T1000 (cell line): ENCODE data around the gene POU6F2.

Experiments used
- DNase-seq: peaks from one replicate; lab custom pipeline; 2025; ENCODE audit warnings: mixed read lengths; lab: John Stamatoyannopoulos, UW

Gene POU6F2

DNA sequence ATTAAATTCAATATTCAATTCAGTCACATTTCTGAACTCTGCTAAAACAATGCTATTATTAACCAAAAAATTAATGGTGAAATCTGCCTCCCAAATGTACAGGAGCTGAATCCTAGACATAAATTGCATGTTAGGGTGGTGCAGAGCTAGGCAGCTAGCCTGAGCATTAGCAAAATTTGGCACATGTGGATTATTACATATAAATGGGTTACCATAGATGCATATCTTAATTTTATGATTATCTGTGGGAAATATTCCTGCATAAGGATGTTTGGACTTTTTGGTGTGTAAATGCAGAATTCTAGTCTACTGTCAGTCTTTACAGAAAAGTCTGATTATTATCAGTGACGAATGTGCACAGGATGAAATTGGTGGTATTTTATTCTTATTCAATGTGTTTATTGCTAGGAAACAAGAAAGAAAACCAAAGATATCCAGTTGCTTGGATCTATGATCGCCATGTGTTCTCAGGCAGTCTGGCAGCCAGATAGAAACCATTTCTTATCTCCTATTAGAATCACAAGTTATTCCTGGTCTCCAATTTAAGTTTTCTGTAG is 150.7 kb downstream of the POU6F2 start:
- DNase-seq: no peak

DNA sequence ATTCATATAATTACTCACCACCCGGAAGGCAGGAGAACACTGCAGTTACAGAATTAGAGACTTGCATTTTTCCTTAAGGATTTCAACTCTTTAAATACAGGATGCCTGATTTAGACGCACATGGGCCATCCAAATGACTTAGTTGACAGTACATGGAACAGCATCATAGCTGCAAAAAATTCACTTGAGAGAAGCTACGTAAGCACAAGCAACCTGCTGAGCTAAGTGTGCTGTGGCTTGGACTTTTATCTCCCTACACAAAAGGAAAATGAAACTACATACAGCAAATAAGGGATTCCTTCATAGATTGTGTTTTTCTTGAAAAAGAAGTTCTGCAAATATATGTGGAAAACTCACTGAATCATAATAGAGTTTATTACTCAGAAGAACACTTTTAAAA is 152.6 kb downstream of the POU6F2 start:
- DNase-seq: no peak

DNA sequence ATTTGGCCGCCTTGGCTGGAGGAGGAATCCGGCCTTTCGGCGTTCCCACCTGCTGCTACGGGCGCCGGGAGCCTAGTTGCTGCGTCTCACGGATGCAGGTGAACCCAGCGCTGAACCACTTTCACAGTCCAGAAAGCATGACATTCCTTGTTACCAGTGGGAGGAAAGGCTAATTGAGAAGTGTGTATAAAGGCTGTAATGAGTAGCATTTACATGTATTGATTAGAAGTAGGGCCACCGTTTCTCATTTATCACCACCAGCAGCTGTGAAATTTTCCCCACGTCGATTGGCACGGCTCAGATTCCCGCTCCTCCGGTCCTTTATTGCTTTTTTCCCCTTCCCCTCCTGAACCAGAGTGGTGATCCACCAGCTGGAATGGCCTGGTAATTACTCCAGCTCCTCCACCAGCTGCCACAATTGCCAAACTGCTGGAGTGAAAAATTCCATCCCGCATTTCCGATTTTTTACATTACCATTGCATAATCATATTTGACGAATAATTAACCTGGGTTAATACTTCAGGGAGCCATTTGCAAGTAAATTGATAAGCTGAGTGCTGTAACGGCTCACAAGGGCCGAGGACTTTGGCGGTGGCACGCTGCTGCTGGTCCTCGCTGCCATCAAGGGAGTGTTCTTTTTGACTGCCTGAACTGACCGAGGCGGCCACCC is 153.3 kb downstream of the POU6F2 start:
- no peak for DNase-seq

DNA sequence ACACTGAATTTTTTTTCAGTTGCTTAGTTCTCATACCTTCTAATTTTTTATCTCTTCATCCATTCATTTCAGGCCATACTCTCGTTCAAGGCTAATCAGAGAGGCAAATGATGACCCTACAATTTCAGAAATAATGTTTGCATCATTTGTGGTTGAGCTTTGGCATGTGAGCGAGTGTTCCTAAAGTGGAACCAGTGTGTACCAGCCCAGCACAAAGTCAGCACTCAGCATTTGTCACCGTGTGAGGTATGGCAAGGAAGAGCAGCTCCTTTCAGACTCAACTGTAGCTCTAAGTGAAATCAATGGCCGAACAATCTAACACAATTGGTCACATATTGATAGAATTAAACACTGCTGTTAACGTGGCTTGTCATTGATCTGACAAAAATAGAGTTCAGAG is 154.6 kb downstream of the POU6F2 start:
- DNase-seq: no peak

DNA sequence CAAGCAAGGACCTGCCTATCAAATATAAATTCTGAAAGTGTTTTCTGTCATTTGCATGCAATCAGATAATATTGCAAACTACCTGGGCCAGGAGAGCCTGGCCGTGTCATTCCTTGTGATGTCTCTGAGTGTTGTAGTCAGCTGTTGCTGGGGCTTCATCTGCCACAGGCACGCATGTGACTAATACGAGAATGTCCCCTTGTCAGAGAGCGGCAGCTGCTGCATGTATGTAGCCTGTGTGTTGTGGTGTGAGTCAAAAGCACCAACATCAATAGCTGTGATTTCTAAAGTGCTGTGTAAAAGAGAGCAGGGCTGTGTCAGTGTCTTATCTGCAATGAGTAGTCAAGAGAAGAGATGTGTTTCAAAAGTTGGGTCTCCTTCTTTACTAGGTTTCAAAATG is 155.4 kb downstream of the POU6F2 start:
- no peak for DNase-seq

DNA sequence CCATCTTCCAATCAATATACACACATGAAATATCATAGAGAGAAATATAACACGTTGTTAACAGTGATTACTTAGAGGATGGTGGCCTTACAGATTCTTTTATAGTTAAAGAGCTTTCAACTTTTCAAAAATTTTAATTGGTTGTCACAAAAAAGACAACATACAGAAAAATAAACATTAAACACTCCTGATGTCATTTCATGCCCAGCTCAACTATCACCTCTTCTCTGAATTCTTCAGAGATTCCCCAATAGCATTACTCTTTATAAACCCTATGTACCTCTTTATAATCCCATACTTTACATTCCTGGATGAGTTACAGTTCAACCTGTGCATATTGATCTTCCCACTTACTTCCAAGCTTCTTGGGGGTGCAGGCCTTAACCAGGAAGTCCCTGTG is 159.8 kb downstream of the POU6F2 start:
- DNase-seq: no peak

DNA sequence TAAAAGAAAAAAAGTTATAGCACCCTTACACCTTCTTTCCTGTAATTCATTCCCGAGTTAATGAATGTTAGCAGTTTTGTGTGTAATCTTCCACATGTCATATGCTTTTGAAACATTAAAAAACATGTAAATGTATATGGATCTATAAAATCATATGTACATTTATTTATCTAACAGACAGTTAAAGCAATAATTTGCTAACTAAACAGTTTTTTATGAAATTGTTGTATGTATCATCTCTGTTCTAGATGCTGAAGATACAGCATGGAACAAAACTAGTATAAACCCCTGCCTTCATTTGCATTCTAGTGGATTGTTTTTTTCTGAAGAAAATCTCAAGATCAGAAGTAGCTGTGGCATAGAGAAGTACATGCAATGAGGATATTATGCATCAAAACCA is 165.0 kb downstream of the POU6F2 start:
- DNase-seq: no peak

DNA sequence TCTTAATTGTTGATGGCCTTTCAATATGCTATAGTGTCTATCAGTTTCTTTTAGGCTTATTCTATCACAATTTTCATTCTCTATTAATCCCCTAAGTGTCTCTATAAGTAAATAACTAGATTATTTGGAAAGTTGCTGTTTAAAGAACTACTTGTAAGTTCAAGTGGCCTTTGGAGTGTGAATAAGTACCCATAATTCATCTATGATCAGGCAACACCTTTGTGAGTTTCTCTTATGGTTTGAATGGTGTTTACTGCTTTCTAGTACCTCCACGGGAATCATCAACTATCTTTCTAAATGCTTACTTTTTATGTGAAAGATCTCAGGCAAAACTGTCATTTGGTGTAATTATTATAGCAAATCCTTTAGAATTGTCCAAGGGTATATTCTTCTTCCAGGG is 166.7 kb downstream of the POU6F2 start:
- no peak for DNase-seq

DNA sequence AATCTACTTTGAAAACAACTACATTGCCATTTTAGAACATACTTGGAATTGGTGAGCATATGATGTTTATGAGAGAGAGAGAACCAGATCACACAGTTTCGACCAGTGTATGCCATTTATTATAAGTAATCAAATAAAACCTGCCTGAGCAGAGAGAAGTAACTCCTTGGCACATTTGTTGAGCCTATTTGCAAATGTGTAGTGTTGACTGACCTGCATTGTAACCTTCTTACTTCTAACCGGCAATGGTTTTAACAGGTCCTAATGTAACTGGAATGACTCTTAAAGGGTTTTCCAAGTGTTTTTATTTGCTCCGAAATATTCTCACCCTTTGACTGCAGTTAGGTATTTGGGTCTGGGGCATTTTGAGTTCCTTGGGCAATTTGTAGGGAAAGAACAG is 167.6 kb downstream of the POU6F2 start:
- no peak for DNase-seq

DNA sequence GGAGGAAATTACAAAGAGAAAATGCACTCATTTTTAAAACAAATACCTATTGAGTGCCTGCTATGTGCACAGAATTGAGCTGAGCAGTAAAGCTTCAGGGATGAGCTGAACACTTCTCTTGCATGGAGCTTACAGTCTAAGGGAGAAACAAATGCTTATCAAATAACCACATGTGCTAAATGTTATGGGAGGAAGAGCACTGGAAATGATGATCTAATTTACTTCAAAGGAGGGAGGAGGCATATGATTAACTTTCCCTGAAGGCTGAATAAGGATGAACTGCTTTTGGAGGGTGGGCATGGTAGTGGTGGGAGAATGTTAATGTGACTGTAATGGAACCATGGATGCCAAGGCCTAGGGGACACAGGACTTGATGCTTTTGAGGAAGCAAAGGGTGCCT is 168.2 kb downstream of the POU6F2 start:
- DNase-seq: no peak

DNA sequence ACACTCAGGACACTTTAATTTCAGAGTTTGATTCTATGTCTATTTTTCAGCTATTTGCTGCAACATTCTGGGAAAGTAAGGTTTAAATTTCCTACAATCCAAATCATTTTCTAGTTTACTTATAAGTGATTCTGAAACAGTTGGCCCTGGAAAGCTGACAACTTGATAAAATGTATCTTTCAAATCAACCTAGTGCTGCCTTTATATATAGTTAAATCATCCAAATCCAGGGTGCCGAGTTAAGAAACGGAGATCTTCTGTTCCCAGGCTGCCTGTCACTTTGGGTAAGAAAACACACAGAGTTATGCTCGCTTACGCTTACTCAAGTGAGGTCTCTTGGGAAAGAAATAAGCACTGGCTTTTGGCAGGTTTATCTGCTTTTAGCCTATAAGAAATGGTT is 175.0 kb downstream of the POU6F2 start:
- DNase-seq: no peak

DNA sequence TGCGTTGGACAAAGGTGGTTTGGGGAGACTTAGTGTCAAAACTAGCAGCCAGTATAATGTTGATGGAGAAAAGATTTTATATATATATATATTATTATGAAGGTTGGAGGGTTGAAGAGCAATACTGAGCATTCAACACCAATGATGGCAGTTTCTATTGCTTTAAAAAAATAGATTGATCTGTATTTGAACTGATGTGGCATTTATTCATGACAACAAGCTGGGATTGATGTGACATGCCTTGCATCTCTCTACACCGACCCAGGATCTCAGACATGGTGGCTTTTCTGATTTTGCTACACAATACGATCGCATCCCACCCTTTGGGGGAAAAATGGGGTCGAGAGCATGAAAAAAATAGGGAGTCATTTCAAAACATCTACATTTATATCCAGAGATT is 175.4 kb downstream of the POU6F2 start:
- DNase-seq: no peak

DNA sequence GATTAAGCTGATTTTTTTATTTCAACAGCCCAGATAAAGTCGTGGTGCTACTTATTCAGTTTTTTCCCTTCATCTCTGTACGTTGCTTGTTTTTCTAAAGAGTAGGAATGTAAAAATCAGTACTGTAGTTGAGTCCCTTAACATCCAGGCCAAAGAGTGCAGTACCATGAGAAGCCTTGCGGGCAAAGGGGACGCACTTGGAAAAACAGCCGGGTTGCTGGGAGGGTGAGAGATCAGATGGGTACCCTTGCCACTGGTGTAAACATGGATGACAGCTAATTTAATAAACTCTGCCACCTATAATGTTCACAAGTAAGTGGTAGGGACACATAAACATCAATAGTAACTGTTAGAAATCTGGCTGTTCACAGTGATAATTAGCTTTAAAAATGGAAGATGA is 175.9 kb downstream of the POU6F2 start:
- no peak for DNase-seq

DNA sequence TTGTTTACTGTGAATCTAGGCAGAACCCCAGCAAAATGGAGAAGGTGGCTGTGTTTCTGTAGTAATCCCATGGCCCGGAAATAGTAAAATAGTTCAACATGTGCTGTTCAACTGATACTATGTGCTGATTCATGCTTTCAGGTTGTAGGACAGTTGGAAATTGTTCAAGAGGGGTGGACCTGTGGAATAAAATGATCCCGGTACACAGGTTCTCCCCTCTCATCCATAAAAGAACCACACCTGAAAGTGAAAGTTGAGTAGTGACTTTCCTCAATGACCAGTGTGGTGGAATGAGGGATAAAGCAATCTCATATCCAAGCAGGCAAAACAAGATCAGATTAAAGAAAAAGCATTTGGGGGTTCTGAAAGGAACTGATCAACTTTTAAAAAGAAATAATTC is 177.1 kb downstream of the POU6F2 start:
- DNase-seq: no peak

DNA sequence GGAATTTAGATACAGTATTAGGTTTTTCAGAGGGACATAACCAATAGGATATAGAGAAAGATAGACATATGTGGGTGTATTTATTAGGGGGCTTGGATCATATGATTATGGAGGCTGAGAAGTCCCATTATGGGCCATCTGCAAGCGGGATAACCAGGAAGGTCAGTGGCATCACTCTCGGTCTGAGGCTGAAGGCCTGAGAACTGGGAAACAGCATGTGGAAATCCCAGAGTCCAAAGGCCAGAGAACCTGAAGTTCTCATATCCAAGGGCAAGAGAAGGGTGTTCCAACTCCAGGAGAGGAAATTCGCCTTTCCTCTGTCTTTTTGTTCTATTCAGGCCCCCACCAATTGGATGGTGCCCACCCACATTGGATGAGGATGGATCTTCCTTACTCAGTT is 180.7 kb downstream of the POU6F2 start:
- no peak for DNase-seq

DNA sequence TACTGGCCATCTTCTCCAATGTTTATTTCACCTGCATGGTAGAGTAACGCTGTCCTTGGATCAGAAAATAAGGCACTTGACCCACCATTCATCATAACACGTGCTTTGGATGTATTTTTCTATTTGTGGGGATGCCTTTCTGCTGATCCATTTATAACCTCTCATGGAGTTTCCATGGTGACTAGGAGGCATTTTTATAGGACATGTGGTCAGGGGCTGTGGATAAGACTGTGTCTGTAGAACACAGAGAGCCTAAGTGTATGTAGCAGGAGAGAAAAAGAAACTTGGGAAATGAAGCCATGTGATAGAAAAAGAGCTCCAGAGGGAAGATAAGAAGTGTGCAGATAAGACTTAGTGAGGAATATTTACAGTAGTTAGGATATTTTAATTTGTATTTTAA is 184.2 kb downstream of the POU6F2 start:
- no peak for DNase-seq

DNA sequence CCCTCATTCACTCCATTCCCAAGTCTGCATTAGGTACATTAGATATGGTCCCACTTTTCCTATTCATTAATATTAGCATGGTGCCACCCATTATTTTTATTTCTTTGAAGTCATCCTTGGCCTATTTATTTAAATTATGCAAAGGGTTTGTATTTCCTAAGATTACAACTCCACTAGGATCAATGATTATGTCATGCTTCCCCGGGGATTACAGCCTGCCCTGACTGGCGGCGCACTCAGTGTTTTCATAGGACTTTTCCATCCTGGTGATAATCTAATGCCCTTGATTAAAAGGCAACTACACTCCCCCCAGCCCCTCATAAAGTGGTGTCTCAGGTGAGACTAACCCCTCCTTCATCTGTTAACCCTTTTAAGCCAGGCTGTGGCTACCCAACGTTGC is 187.2 kb downstream of the POU6F2 start:
- no peak for DNase-seq

DNA sequence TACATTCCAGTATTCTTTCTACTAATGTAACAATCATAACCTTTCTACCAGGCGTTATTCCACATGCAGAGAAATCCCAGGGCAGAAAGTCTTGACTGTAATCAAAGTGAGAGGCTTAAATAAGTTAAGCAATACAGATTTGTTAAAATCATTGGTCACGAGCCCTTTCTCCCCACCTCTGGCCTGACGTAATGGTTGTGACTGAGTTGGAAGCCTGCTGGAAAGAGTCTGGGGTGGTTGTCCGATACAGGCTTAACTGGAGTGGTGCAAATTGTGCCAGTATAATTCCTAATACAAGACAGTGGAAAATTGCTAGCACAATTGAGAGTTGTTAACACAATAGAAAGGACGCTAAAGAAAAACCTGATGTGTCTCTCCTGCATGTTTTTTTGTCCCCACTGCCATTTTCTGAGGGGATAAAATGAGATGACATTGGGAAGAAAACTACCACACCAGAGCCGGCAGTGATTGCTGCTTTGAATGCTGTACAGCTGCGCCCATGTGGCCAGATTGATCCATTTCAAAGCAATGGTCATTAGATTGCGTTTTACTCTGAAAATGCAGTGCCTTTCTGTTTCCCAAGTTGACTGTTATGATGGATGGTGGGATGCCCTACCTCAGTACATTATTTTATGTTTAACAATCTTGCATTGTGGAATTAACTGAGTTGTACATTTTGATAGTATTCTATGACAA is 190.8 kb downstream of the POU6F2 start:
- no peak for DNase-seq

DNA sequence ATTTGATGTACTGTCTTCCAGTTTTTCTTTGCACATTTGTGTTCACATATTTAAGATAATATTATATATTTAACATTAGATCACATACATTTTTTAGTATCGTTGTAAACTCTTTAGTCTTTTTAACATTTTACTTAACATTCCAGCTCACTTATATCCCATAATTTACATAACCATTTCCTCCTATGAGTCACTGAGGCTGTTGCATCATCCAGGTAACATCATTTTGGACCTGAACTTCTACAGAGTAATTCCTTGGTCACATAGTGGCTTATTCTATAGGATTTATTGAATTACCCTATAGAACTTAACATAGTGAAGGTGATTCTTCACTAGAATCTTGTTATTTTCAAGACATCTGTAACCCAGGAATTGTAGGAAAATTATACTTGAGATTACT is 194.4 kb downstream of the POU6F2 start:
- DNase-seq: no peak

DNA sequence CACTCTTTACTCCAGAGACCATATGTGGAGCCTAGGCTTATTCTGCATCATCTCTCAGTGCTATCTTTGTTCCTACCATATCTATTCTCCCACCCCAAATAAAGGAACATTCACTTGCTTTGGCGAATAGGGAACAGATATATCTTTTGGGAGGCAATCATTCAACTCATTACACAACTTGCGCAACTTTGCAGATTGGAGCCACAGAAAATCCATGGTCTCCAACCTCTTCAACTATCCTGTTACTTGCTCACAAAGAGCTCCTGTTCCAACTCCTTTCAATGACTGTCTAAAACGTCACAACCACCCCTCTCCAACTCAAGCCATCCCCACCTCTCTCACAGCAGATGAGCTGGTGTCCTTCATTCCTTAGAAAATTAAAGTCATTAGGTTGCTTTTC is 203.7 kb downstream of the POU6F2 start:
- DNase-seq: no peak

DNA sequence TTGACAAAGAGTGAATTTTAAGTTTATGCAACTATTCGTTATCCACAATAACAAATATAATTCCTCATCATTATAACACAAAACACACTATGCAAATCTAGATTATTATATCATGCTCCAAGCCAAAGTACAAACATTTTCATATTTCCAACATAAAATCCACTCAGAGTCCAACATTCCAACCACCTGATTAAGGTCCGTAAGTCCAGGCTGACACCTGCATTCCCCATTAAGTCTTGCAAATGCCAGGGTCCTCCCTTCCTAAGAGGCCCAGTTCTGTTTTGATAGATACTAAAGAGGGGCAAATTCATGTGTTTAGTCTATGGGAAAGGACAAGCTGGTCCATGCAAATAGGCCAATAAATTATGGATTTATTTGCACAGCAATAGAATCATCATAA is 206.1 kb downstream of the POU6F2 start:
- no peak for DNase-seq

DNA sequence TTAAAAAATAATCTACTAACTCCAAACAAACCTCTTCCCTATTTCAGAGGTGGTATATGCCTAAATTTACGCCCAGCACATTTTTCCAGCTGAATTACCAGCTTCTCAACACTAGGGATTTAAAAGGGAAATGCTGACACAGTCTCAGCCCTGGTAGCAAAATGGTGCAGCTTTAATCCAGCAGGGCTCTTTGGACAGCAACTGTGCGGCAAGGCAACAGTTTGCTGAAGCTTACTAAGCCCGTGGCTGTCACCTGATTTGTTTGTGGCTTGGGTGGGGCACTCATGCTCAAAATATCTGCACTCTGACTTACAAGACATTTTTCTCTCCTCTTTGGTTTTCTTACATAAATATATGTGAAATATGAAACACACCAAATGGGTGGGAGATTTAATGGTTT is 206.7 kb downstream of the POU6F2 start:
- no peak for DNase-seq

DNA sequence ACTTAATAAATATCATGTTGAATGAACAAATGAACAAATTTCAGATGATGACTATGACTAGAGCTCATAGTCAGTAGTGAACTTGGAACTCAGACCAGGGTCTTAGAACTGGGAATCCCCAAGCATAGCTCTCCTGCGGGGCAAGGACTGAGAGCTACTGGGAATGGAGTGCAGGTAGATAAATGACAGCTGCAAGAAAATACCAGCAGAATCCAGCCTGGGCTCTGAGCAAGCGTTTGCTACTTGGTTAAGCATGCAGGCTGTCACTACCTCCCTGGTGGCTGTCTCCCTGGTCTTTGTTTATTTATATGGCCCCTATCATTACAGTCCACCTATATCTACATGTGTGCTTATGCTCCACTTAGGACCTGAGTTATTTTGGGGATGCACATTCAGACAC is 208.4 kb downstream of the POU6F2 start:
- no peak for DNase-seq

DNA sequence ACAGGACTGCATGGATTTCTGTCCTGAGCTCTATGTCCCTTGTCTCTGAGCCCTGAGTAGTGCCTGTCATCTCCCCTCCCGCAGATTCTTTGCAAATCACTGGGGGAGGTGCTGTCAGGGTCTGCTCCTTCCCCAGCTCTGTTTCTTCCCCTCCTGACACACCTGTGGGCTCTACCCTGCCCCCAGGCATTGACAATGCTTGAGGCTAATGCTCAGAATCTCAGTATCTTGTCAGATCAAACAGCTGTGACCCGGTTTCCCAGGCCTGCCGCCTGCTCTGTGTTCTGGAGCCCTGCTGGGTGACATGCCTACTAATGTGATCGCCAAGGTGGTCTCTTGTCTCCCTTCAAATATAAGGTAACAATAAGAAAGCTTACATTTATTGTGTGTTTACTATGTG is 209.0 kb downstream of the POU6F2 start:
- no peak for DNase-seq
